Measurements from ENCODE around the gene PDAP1. TPM values are rescaled to one million over a fixed set of nuclear protein-coding genes. Genes with fewer than 3 reads are reported as not detected.

PDAP1 gene
- 17.2 TPM for total RNA-seq

GRCh38 chr7:99408379-99409191 is at the start of gene PDAP1, which contains the start of gene BUD31:
PDAP1 (minus strand) TSS chr7:99408597; CDS start chr7:99408548, 49 bp downstream.
BUD31 (plus strand) TSS chr7:99408969; CDS start chr7:99411093, 2,124 bp downstream.

DNA sequence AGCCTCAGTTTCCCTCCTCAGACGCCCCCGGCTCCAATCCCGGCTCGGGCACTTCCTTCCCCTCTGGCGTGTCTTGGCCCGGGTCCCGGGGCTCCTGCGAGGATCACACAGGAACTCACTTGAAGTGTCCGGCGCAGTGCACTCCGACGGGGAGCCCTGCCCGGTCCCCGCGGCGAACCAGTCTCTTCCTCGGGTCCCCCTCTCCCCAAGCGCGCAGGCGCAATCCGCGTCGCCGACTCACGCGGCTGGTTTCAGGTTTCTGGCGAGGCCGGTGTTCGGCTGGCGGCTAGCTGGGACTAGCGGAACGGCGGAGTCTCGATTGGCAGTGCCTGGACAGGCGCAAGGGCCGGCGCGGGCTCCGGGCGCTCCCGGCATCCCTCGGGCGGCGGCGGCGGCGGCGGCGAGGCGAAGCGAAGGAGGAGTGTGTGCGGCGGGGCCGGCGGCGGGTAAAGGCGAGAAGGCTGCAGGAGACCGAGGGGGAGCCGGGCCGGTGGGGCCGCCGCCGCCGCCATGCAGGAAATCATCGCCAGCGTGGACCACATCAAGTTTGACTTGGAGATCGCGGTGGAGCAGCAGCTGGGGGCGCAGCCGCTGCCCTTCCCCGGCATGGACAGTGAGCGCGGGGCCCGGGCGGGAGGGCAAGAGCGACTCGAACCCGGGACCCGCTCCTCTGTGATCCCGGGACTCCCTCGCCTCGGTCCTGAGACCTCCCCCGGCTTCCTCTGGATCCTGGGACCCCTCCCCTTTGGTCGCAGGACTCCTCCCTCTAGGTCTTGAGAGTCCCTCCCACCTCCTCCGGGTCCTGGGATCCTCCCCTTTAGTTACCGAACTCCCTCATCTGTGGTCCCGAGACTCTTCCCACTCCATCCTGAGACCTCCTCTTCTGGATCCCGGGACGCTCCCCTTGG is 30.4 kb upstream of the PDAP1 start, which contains the start of the genes CPSF4 and PTCD1:
Gene CPSF4, plus strand, starts transcription at position 371 of the 908 bp plus-strand sequence. Its CDS starts 140 bp downstream, at position 511.
Gene PTCD1, minus strand, starts transcription at position 226 of the 908 bp plus-strand sequence. CDS start 3,556 bp downstream, outside the sequence.

DNA sequence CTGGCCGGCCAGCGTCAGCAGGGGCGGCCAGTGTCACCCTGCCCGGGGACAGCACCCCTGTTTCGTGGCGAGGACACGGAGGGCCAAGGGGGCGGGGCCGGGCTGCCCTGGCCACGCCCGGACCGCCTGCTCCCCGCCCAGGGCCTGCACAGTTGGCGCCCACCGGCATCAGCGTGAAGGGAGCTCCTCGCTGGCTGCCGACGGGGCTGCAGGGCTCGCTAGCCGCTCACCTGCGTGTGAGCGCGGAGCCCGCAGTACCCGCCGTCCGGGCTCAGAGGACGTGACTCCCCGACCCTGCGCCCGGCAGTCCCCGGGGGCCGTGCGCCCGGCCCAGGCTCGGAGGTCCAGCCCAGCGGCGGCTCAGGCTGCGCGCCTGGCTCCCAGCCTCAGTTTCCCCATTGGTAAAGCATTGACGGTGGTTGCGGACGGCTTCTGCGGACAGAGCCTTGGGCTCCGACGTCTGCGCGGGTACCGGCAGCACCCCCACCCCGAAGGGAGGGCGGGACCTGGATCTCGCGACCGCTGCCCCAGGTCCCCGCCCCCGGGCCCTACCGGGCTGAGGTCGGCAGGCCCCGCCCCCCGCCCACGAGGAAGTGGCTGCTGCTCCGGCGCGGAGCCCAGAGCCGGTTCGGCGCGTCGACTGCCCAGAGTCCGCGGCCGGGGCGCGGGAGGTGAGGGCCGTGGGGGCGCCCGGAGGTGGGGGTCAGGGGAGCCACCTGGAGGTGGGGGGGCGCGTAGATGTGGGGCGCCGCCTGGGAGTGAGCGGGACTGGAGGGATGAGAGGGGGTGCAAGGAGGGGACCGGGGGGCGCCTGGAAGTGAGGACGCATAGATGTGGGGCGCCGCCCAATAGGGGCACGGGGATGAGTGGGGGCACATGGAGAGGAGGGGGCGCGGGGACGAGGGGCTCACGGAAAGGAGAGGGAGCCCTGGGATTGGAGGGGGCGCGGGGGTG is 34.0 kb downstream of the PDAP1 start, which contains the start of gene ARPC1B:
Gene ARPC1B, plus strand, starts transcription at position 620 of the 954 bp plus-strand sequence. CDS start 10,985 bp downstream, outside the sequence.

Other genes with a start within 250 kb of the PDAP1 start
- gene KPNA7, start 200.5 kb downstream of the PDAP1 start, total RNA-seq, result not detected
- gene MYH16, start 135.8 kb downstream of the PDAP1 start, total RNA-seq, result 0.06 TPM
- 93.0 TPM for gene ARPC1A, start 82.7 kb downstream of the PDAP1 start, total RNA-seq
- 105 TPM for gene ARPC1B, start 33.9 kb downstream of the PDAP1 start, total RNA-seq
- 41.7 TPM for gene BUD31, start 372 bp upstream of the PDAP1 start, total RNA-seq
- gene PTCD1, start 30.2 kb upstream of the PDAP1 start, total RNA-seq, result 14.2 TPM
- gene CPSF4, start 30.3 kb upstream of the PDAP1 start, total RNA-seq, result 26.9 TPM
- 277 TPM for gene ATP5MF, start 57.6 kb upstream of the PDAP1 start, total RNA-seq
- 19.8 TPM for gene ZNF789, start 64.3 kb upstream of the PDAP1 start, total RNA-seq
- gene ZNF394, start 91.7 kb upstream of the PDAP1 start, total RNA-seq, result 30.5 TPM
- 10.4 TPM for gene ZKSCAN5, start 96.1 kb upstream of the PDAP1 start, total RNA-seq
- gene FAM200A, start 143.5 kb upstream of the PDAP1 start, total RNA-seq, result 9.6 TPM
- 101 TPM for gene ZNF655, start 150.0 kb upstream of the PDAP1 start, total RNA-seq
- 1.6 TPM for gene TMEM225B, start 189.7 kb upstream of the PDAP1 start, total RNA-seq
- 20.3 TPM for gene ZSCAN25, start 208.3 kb upstream of the PDAP1 start, total RNA-seq